Dendritic cell treated with granulocyte-macrophage colony-stimulating factor and Interleukin-4, amounts not matched to agents 40 ng/mL and 50 ng/mL, for 4 days (primary cell): Measurements from ENCODE around the gene MPEG1.

Experiments used
- H3K27ac Mint-ChIP-seq: one replicate; pipeline ENCODE4 v1.8.0; 2022; ENCODE audit warnings: mild to moderate bottlenecking, mixed read lengths
- H3K27me3 Mint-ChIP-seq: one replicate; pipeline ENCODE4 v1.8.0; 2022; ENCODE audit warnings: mild to moderate bottlenecking, mixed read lengths
- H3K36me3 Mint-ChIP-seq: one replicate; pipeline ENCODE4 v1.8.0; 2022; ENCODE audit warnings: low read depth, mixed read lengths
- H3K4me1 Mint-ChIP-seq: one replicate; pipeline ENCODE4 v1.8.0; 2022; ENCODE audit warnings: low read depth, mixed read lengths
- H3K4me3 Mint-ChIP-seq: one replicate; pipeline ENCODE4 v1.8.0; 2022; ENCODE audit warnings: mild to moderate bottlenecking, moderate library complexity, mixed read lengths
- H3K9me3 Mint-ChIP-seq: one replicate; pipeline ENCODE4 v1.8.0; 2022; ENCODE audit warnings: mixed read lengths
- intact Hi-C: fragments of 100-400 bp; cut with micrococcal nuclease; formaldehyde crosslinking; loops from one replicate; pipeline ENCODE4 v1.15.0; 2022

MPEG1 gene

GRCh38 chr11:59179121-59179520 lies 33.6 kb downstream of the MPEG1 start:
- no peak overlapping the region for H3K4me3 Mint-ChIP-seq
- intact Hi-C loops, result no loop called here
- H3K27ac Mint-ChIP-seq, result no peak overlapping the region
- H3K4me1 Mint-ChIP-seq, result peaks cover 2% of the 10 kb centered on the region
- H3K27me3 Mint-ChIP-seq, result peaks cover 10% of the 10 kb centered on the region
- peaks cover 5% of the 10 kb centered on the region for H3K36me3 Mint-ChIP-seq
- H3K9me3 Mint-ChIP-seq, result no peaks in the 10 kb centered on the region

GRCh38 chr11:59178402-59178801 lies 34.3 kb downstream of the MPEG1 start:
- H3K9me3 Mint-ChIP-seq, result no peaks in the 10 kb centered on the region

GRCh38 chr11:59176330-59176729 lies 36.4 kb downstream of the MPEG1 start:
- H3K27me3 Mint-ChIP-seq, result peaks cover 24% of the 10 kb centered on the region
- H3K4me3 Mint-ChIP-seq, result no peak overlapping the region
- intact Hi-C loops, result no loop called here

More at GRCh38 chr11:59178402-59178801, 34.3 kb downstream of the MPEG1 start:
- Mint-ChIP-seq H3K4me3 (no peak overlapping the region), H3K27me3 (peaks cover 16% of the 10 kb centered on the region), H3K36me3 (peaks cover 5% of the 10 kb centered on the region), H3K4me1 (peaks cover 8% of the 10 kb centered on the region), H3K27ac (no peak overlapping the region)
- intact Hi-C loops, result no loop called here

GRCh38 chr11:59175091-59175501 lies 37.6 kb downstream of the MPEG1 start:
- Mint-ChIP-seq H3K4me1 (peaks cover 17% of the 10 kb centered on the region), H3K27ac (no peak overlapping the region), H3K36me3 (no peaks in the 10 kb centered on the region), H3K9me3 (no peaks in the 10 kb centered on the region), H3K4me3 (no peak overlapping the region), H3K27me3 (peaks cover 24% of the 10 kb centered on the region)
- intact Hi-C loops, result no loop called here

More at GRCh38 chr11:59176330-59176729, 36.4 kb downstream of the MPEG1 start:
- peaks cover 17% of the 10 kb centered on the region for H3K4me1 Mint-ChIP-seq
- H3K9me3 Mint-ChIP-seq, result no peaks in the 10 kb centered on the region
- H3K27ac Mint-ChIP-seq, result no peak overlapping the region
- H3K36me3 Mint-ChIP-seq, result no peaks in the 10 kb centered on the region

- H3K27me3 Mint-ChIP-seq, result peaks cover 24% of the 10 kb centered on the region
- H3K36me3 Mint-ChIP-seq, result no peaks in the 10 kb centered on the region
- peaks cover 17% of the 10 kb centered on the region for H3K4me1 Mint-ChIP-seq
- H3K27ac Mint-ChIP-seq, result no peak overlapping the region
- H3K9me3 Mint-ChIP-seq, result no peaks in the 10 kb centered on the region
- H3K4me3 Mint-ChIP-seq, result no peak overlapping the region
- intact Hi-C loops, result no loop called here
Measured at GRCh38 chr11:59174664-59175033, 38.1 kb downstream of the MPEG1 start.

- H3K4me1 Mint-ChIP-seq, result peaks cover 17% of the 10 kb centered on the region
- intact Hi-C loops, result loop anchor here (2.0 kb wide), 1 partner anchor 33 kb away; no protein-coding TSS in a partner anchor
- no peaks in the 10 kb centered on the region for H3K36me3 Mint-ChIP-seq
- H3K27me3 Mint-ChIP-seq, result peaks cover 24% of the 10 kb centered on the region
- no peak overlapping the region for H3K4me3 Mint-ChIP-seq
- no peak overlapping the region for H3K27ac Mint-ChIP-seq
- no peaks in the 10 kb centered on the region for H3K9me3 Mint-ChIP-seq
Measured at GRCh38 chr11:59173964-59174663, 38.6 kb downstream of the MPEG1 start.

GRCh38 chr11:59173080-59173963 lies 39.4 kb downstream of the MPEG1 start:
- Mint-ChIP-seq H3K36me3 (no peaks in the 10 kb centered on the region), H3K4me1 (peaks cover 17% of the 10 kb centered on the region), H3K4me3 (peak overlapping the region; percentile 72), H3K9me3 (no peaks in the 10 kb centered on the region), H3K27ac (peak overlapping the region; percentile 28), H3K27me3 (peaks cover 24% of the 10 kb centered on the region)
- intact Hi-C loops, result loop anchor here (2.0 kb wide), 1 partner anchor 33 kb away; no protein-coding TSS in a partner anchor

- Mint-ChIP-seq H3K36me3 (no peaks in the 10 kb centered on the region), H3K27ac (peak overlapping the region; percentile 28), H3K4me3 (peak overlapping the region; percentile 72), H3K4me1 (peaks cover 17% of the 10 kb centered on the region), H3K9me3 (no peaks in the 10 kb centered on the region), H3K27me3 (peaks cover 24% of the 10 kb centered on the region)
- intact Hi-C loops, result loop anchor here (2.0 kb wide), 1 partner anchor 34 kb away; no protein-coding TSS in a partner anchor
Measured at GRCh38 chr11:59172345-59173079, 40.2 kb downstream of the MPEG1 start.

GRCh38 chr11:59171508-59172322 lies 41.0 kb downstream of the MPEG1 start, which contains the start of gene DTX4:
Gene DTX4, plus strand, starts transcription at chr11:59172132. Its CDS starts 464 bp downstream, at chr11:59172596.
- Mint-ChIP-seq H3K27ac (peak within 1 kb of the TSS; percentile 28), H3K27me3 (peaks cover 24% of the 10 kb centered on the region), H3K36me3 (no peaks in the 10 kb centered on the region), H3K9me3 (no peaks in the 10 kb centered on the region), H3K4me1 (peaks cover 17% of the 10 kb centered on the region), H3K4me3 (peak within 1 kb of the TSS; percentile 72)
- intact Hi-C loops, result loop anchor here (1.0 to 2.0 kb wide), 3 partner anchors 35 to 259 kb away; no protein-coding TSS in a partner anchor

GRCh38 chr11:59164028-59164427 lies 48.7 kb downstream of the MPEG1 start:
- no peak overlapping the region for H3K4me3 Mint-ChIP-seq
- intact Hi-C loops, result no loop called here
- H3K27ac Mint-ChIP-seq, result no peak overlapping the region
- no peaks in the 10 kb centered on the region for H3K9me3 Mint-ChIP-seq
- peaks cover 6% of the 10 kb centered on the region for H3K27me3 Mint-ChIP-seq
- H3K4me1 Mint-ChIP-seq, result no peaks in the 10 kb centered on the region
- no peaks in the 10 kb centered on the region for H3K36me3 Mint-ChIP-seq
